HG02884 (cell line): Measurements from ENCODE around the gene GNPNAT1.
A peak's percentile ranks its signal among the peaks of the same experiment; 100 is the strongest.
"Not testable (repeated sequence)": the region's sequence is repeated elsewhere in the genome, so short reads cannot be mapped to it uniquely, and the experiment has no call there.

Experiments used
- ATAC-seq: cut with Tn5 transposase; IDR thresholded peaks from one replicate; pipeline ENCODE4 v1.9.1; 2021; ENCODE audit warnings: mild to moderate bottlenecking, moderate library complexity; ENCODE audit not compliant: unreplicated experiment

GNPNAT1 gene

DNA sequence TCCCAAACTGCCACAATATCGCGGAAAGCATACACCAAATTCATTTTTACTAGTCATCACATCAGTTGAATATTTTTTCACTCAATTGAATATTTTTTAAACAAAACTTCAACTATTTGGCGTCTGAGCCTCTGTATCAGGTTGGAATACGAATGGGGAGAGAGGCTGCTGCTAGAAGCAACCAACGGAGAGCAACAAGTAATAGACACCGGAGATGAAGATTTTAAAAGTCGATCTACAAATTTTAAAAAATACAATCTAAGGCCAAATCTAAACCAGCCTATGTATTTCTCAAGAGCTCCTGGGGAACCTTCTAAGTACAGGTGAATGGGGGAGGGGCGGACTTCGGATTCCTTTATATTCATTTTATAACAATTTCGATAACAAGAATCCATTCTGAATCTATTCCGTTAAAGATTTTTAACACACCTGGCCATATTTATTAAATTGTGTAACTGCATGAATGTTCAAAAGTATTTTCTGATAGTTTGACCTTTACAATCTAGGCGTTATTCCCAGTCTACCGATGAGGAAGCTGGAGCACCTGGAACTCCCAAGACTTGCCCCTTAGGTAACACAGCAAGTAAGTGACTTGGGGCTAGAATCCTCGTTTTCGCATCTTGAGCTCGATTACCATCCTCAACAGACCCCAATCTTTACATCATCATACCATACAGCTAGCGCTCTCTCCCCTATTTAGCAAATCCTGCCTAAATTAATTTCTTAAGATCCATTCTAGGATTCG is 1.2 kb downstream of the GNPNAT1 start:
- ATAC-seq = no peak

DNA sequence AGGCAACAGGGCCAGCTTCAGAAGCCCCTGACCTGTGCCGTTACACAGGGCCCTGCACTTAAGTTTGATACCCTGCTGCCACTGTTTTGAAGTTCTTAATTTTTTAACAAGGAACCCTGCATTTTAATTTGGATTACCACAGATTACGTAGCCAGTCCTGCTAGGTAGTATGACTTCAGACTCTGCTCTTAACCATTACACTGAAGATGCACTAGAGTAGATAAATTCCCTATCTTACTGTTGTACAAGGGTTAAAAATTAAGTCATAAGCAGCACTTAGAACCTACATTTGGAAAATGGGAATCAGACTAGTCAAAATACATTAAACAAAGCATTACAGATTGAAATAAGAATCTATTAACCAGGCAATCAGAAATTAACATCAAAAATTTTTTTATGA is 2.3 kb downstream of the GNPNAT1 start:
- no peak for ATAC-seq

DNA sequence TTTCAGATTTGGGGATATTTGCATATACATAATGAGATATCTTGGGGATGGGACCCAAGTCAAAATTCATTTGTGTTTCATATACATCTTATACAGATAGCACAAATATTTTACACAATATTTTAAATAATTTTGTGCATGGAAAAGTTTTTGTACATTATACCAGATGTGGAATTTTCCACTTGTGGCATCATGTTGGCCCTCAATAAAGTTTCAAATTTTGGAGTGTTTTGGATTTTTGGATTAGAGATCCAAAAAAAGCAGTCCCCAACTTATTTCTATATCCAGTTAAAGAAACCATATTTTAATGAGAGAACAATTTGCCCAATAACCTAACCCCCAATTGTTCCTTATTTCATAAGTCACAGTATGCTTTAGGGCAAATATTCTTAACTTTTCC is 4.5 kb downstream of the GNPNAT1 start:
- ATAC-seq = no peak

DNA sequence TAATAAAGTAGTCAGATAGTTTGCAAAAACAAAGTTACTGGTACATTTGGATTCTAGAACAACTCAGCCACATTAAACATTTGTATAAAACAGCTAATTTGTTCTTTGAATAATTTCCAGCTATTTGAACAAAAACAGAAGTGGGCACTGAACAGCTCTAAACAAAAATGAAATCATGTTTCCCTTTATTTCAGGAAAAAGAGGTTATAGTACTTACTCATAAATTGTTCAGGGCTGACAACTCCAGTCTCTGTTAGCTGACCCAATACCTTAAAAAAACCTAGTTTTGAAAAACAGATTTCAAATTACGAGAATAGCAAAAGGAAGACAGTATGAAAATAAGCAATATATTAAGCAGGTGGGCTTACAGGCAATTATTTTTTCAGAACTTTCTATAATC is 8.2 kb downstream of the GNPNAT1 start:
- ATAC-seq = no peak

DNA sequence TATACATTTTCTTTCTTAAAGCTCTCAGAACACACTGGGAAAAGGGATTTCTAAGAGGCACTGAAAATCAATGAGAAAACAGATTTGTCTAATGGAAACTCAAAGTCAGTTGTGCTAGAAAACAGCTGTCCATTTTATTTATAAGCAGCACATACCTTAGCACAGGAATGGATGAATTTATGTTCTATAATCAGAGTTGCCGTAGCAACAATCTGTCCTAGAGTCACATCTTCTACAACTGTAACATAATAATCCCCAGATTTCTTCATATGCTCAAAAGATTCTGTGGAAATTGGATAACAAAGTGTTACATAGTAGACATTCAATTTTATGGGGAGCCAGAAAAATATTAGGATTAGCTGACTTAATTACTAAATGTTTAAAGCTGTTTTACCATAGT is 9.8 kb downstream of the GNPNAT1 start:
- ATAC-seq = no peak

DNA sequence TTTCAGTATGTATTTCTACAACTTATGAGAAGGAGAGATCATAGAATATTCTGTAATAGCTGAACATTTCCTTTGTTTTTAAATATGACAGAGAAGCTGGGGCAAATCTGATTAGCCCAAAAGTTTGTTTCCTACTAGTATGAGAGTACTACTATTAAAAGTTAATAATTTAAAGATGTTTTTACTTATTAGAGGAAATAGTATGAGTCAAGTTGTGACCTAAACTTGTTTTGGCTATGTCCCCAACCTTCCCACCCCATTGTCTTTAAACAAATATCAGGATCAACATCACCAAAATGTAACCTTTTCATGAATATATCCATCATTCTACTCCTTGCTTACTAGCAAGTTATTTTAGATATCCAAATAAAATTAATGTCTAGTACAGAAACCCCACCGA is 10.5 kb downstream of the GNPNAT1 start:
- ATAC-seq = no peak

DNA sequence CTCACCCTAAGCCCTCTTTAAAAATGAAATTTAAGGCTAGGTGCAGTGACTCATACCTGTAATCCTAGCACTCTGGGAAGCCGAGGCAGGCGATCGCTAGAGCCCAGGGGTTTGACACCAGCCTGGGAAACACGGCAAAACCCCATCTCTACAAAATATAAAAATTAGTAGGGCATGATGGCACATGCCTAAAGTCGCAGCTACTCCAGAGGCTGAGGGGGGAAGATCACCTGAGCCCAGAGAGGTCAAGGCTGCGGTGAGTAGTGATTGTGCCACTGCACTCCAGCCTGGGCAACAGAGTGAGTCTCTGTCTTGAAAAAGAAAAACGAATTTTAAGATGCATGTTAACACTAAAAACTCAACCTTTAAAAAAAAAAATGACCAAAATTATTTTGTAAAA is 12.7 kb downstream of the GNPNAT1 start:
- no peak for ATAC-seq

DNA sequence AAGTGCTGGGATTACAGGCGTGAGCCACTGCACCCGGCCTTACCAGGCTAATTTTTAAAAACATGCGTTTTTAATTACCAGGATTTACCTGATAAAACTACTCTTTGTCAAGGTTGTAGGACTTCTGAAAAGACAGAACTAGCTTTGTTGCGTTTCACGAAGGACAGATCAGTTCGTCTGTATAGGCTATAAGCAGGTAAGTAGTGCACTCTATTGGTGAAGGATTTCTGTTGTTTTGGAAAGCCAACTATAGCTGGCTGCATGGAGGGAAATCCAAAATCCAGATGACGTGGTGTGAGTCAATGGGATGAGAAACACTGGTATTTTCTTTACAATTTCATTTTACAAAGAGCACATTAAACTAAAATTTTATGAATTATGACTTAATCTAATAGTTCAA is 14.6 kb downstream of the GNPNAT1 start:
- no peak for ATAC-seq

DNA sequence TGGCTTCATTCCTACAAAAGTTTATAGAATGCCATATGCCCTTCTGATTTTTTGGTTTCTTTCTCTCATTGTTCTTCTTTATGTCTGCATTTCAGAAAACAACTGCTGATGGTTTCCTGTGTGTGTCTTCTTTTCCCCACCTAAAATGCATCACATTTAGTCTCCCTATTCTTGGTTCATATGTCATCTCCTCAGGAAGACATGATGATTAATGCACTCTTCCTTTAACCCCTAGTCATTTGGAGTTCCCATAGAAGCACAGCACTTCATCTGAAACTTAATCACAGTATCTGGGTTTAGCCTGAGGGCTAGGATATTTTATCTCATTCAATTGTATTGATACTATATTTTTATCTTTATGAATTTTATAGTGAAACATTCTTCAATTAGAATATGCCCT is 21.5 kb downstream of the GNPNAT1 start:
- no peak for ATAC-seq

DNA sequence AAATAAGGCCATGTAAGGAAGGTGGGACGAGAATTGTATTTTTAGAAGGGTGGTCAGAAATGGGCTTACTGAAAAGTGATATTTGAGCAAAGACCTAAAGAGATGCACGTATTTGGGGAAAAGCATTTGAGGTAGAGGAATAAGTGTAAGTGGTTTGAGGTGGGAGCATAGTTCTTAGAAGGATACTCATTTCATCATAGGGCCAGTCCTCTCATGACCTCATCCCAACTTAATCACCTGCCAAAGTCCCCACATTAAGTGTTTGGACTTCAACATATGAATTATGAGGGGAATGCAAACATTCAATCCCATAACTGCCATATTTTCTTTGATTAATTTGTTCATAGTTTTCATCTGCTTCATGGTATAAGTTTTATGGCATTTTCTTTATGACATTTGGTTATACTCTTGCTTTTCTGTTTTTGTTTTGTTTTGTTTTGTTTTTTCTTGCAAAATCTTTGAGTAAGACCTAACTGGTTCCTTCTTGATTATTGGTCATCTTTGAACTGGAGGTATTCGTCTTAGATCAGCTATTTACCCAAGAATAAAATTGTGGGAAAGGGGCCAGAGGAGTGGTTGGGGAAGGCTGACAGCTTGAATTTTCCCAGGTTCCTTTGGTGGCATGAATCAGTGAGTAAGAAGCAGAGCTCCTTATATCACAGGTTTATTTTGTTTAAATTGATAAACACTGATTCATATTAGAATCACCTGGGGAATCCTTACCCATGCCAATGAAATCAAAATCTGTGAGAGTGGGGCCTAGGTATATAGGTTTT is 24.2 kb downstream of the GNPNAT1 start:
- no peak for ATAC-seq

DNA sequence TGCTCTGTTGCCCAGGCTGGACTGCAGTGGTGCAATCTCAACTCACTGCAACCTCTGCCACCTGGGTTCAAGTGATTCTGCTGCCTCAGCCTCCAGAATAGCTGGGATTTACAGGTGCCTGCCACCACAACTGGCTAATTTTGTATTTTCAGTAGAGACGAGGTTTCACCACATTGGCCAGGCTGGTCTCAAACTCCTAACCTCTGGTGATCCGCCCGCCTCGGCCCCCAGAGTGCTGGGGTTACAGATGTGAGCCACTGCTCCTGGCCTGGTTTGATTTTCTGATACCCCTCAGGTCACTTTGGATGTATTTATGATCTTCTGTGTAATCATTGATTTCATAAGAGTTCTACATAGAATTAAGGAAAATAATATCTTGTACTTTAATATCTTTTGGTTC is 28.5 kb downstream of the GNPNAT1 start:
- ATAC-seq = not testable (repeated sequence)

DNA sequence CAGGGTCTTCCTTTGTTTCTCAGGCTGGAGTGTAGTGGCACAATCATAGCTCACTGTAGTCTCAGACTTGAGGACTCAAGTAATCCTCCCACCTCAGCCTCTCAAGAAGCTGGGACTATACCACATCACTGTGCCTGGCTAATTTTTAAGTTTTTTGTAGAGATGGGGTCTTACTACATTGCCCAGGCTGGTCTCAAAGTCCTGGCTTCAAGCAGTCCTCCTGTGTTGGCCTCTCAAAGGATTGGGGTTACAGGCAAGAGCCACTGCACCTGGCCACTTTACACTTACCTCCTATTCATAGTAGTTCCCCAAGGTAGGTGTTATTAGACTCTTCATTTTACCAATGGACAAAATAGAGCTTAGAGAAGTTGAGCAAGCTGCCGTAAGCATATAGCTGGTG is 32.3 kb downstream of the GNPNAT1 start:
- ATAC-seq = no peak

DNA sequence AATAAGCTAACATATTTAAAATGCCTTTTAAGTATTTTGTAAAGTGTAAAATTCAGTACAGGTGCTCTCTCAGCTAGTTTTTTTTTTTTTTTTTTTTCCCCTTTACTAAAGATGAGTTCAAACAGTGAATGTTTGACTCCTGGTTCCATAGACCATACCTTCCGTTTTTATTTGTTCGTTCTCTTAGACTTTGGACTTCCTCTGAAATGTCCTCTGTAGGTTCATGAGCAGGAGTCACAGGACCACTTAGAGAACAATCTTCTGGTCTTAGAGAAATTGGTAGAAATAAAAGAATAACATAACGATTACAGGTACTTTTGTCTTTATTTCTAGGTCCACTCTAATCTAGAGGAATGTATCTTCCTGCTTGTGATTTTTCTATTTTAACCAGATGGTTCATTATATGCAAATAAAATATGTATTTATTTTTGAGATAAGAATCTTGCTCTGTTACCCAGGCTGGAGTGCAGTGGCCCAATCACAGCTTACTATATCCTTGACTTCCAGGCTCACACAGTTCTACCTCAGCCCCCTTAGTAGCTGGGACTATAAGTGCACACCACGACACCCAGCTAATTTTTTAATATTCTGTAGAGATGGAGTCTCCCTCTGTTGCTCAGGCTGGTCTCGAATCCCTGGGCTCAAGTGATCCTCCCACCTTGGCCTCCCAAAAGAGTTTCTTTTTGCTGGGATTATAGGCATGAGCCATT is 35.6 kb downstream of the GNPNAT1 start:
- ATAC-seq = no peak

DNA sequence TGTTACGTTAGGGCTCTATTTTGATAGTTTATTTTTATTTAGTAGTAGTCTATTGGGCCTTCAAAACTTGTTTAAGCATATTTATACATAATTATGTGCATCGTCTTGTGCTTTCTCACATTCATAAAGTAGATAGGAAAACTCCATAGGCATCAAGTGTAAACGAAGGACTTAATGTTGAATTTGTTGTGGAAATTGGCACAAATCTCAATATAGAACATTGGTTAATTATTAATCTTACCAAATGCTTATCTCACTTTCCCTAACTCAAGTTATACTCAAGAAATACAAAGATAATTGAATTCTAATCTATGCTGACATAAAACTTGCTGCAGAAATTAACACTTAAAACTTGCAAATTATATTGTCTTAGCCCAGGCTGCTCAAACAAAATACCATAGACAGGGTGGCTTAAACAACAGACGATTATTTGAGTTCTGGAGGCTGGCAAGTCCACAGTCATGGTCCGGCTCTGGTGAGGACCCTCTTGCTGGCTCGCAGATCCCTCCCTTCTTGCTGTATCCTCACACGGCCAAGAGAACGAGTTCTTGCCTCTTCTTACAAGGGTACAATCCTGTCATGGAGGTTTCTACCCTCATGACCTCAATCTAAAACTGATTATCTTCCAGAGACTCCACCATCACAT is 42.6 kb downstream of the GNPNAT1 start:
- ATAC-seq = no peak

DNA sequence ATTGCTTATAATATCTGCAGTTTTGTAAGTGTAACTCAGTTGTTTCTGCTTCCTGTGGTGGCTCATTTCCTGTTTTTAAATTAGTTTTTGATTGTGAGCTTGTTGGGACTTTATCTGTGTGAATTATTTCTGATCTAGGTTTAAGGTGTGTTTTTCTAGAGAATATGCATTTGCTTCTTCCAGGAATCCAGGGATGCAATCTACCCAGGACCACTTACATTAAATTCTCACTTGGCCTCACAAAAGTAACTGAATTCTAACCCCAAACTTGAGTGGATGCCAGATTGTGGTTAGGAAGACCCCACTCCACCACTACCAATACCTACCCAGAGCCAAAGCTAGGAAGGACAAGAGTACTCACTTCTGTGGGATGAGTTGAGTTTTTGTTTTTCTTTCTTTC is 49.5 kb downstream of the GNPNAT1 start:
- ATAC-seq = peak; percentile 17

DNA sequence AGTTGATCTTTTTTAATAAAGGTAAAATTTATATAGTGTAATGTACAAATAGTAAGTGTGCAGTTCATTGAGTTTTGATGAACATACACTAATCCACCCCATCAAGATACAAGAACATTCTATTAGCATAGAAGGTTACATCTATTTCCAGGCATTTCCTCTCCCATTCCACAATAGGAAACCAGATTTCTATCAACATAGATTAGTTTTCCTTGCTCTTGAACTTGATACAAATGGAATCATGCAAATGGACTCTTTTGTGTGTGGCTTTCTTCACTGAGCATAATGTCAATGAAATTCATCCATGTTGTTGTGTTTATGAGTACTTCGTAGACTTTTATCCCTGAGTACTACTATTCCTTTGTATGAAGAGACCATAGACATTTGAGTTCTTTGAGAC is 50.7 kb downstream of the GNPNAT1 start:
- no peak for ATAC-seq

DNA sequence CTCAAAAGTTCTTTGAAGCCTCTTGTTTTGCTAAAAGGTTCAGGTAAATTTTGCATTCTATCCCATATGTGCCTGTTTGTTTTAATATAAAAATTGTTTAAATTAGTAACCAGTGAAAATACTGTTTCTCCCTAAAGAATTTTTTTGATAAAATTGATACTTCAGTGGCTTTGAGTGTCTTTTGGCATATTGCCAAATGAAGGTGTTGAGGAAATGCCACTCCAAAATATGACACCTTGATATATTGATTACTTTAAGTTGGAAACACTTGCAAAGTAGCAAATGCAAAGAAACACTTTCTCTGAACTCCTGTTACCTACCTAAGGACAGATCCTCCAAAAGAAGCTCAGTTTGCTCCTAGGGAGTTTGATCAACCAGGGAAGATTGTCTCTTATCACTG is 53.0 kb downstream of the GNPNAT1 start:
- no peak for ATAC-seq

DNA sequence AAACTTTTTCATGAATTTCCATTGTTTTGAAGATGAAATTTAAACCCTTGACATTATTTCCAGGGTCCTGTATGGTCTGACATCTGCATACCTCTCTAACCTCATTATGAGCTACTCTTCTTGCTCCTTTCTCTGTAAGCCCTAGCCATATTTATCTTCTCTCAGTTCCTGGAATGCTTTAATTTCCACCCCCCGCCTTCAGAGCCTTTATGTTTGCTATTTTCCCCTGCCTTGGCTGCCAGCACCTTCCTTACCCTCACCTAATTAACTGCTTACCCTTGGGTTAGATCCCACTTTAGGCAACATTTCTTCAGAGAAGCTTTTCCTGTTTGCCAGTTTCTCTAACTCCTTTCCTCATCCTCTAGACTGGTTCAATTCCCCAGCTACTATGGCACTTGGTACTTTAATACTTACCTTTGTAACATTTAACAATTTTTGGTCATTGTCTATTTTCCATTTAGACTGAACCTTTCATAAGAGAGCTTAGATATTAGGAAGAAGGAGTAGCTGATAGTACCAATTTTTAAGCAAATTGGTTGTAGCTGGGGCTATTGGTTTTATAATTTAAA is 55.4 kb downstream of the GNPNAT1 start:
- no peak for ATAC-seq

DNA sequence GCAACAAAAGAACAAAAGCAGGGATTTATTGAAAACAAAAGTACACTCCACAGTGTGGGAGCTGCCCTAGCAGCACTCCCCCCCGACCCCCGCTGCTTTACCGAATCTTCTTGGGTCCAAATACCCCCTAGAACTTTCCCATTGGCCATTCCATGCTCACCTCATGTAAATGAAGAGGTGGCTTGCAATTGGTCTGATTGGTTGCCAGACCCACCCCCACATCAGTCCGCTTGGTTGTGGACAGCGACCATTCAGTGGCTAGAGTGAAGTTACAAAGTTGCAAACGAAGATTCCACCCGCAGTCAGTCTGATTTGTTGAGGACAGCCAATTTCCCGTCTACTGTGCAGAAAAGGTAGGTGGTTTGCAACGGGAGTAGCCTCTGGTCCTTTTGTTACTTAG is 57.6 kb downstream of the GNPNAT1 start:
- ATAC-seq = no peak

DNA sequence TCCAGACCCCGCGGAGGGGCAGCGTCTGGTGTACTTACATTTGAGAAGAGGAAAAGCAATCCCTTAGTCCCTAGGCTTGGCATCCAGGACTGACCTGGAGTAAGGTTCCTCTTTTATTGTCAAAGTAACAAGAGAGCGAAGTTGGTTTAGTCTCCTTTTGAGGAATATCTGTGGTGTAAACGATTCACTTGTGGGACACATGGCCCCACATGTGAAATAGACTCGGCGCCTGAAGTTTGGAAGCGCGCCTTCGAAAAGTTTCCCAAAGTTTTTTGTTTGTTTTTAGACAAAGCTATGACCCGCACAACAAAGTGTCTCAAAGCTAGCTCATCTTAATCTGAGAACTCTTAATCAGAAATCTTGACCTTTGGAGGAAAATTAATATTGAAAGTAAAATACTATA is 60.7 kb downstream of the GNPNAT1 start:
- ATAC-seq = no peak
